HepG2 (cell line): ENCODE results near the gene KIR3DL3. TPM values are rescaled to one million over a fixed set of nuclear protein-coding genes. Genes with fewer than 3 reads are reported as not detected.

ENCODE experiments used
- CBX2 ChIP-seq, 2 experiments: fragments of 200-600 bp in 1 of 2; sonication (generic); formaldehyde crosslinking in 1 of 2; IDR thresholded peaks; 2 replicates each; pipeline versions ENCODE4 v1.7.0 to v1.8.1; 2018 to 2022; ENCODE audit warnings: low read depth in 2 of 2, low read length in 1 of 2, mild to moderate bottlenecking in 1 of 2, missing genetic modification reagents in 1 of 2
- ERF ChIP-seq: IDR thresholded peaks from 2 replicates; pipeline ENCODE4 v1.6.1; 2018; ENCODE audit warnings: missing biosample characterization, missing genetic modification reagents
- FOXO1 ChIP-seq: sonication (generic); formaldehyde crosslinking; IDR thresholded peaks from 2 replicates; pipeline ENCODE4 v1.4.0; 2020; ENCODE audit warnings: missing genetic modification reagents
- KDM6A ChIP-seq: IDR thresholded peaks from 2 replicates; pipeline ENCODE4 v1.6.1; 2016; ENCODE audit warnings: low read depth
- KLF9 ChIP-seq: IDR thresholded peaks from 2 replicates; pipeline ENCODE4 v1.6.1; 2016; ENCODE audit warnings: low read depth
- ONECUT2 ChIP-seq: sonication (generic); formaldehyde crosslinking; IDR thresholded peaks from 2 replicates; pipeline ENCODE4 v1.4.0; 2020; ENCODE audit warnings: missing genetic modification reagents
- SKI ChIP-seq: fragments of 450-650 bp; IDR thresholded peaks from one replicate; pipeline ENCODE4 v1.6.1; 2018; ENCODE audit warnings: mild to moderate bottlenecking; ENCODE audit not compliant: partially characterized antibody
- SP4 ChIP-seq: sonication (generic); formaldehyde crosslinking; IDR thresholded peaks from 2 replicates; pipeline ENCODE4 v1.8.1; 2023; ENCODE audit warnings: mild to moderate bottlenecking, missing genetic modification reagents
- TBP ChIP-seq: sonication (generic); formaldehyde crosslinking; IDR thresholded peaks from 2 replicates; pipeline ENCODE4 v1.5.0; 2020; ENCODE audit warnings: missing genetic modification reagents
- YEATS2 ChIP-seq: sonication (generic); formaldehyde crosslinking; IDR thresholded peaks from 2 replicates; pipeline ENCODE4 v1.4.0; 2020; ENCODE audit warnings: missing genetic modification reagents, borderline replicate concordance
- ZNF468 ChIP-seq: sonication (generic); formaldehyde crosslinking; IDR thresholded peaks from 2 replicates; pipeline ENCODE4 v1.8.0; 2022; ENCODE audit warnings: mild to moderate bottlenecking, moderate library complexity, missing genetic modification reagents
- ZNF510 ChIP-seq: sonication (generic); formaldehyde crosslinking; IDR thresholded peaks from 2 replicates; pipeline ENCODE4 v1.4.0; 2020; ENCODE audit warnings: low read depth, mild to moderate bottlenecking, missing genetic modification reagents
- ZNF530 ChIP-seq: sonication (generic); formaldehyde crosslinking; IDR thresholded peaks from 2 replicates; pipeline ENCODE4 v1.5.0; 2020; ENCODE audit warnings: low read depth, mild to moderate bottlenecking, missing genetic modification reagents
- ZNF569 ChIP-seq: sonication (generic); formaldehyde crosslinking; IDR thresholded peaks from 2 replicates; pipeline ENCODE4 v1.5.0; 2020; ENCODE audit warnings: mild to moderate bottlenecking, missing genetic modification reagents, moderate library complexity, borderline replicate concordance
- ZNF660 ChIP-seq: sonication (generic); formaldehyde crosslinking; IDR thresholded peaks from 2 replicates; pipeline ENCODE4 v1.5.1; 2020; ENCODE audit warnings: mild to moderate bottlenecking, low read depth, missing genetic modification reagents, borderline replicate concordance
- polyA plus RNA-seq, 8 experiments: library from polyadenylated mRNA; depleted of rRNA in 3 of 8; stranded (reverse) in 7 of 8; unstranded in 1 of 8; fragments of >200 nt; fragmentation: Illumina TruSeq in 4 of 8; extraction: Trizol in 4 of 8; gene quantifications; 2 replicates each; pipeline versions ENCODE4 v1.2.1 to v1.2.3, GENCODE V29; 2011 to 2016; ENCODE audit warnings: low read depth in 4 of 8, missing spikeins in 1 of 8, mixed read lengths in 1 of 8; ENCODE audit not compliant: insufficient read depth in 1 of 8
- total RNA-seq, 5 experiments: library from RNA; depleted of rRNA; stranded (reverse); fragments of >200 nt; fragmentation: Illumina TruSeq; extraction: Trizol; gene quantifications; 2 replicates each; pipeline ENCODE4 v1.2.3, GENCODE V29; 2016; ENCODE audit warnings: low read depth in 1 of 5
- TF ChIP-seq, protein P1 (sequence below): sonication (generic); formaldehyde crosslinking; IDR thresholded peaks from 2 replicates; pipeline ENCODE4 v1.4.0; 2020; ENCODE audit warnings: mild to moderate bottlenecking, low read depth, missing genetic modification reagents
- TF ChIP-seq, protein P2 (sequence below): sonication (generic); formaldehyde crosslinking; conservative IDR thresholded peaks from 2 replicates; pipeline ENCODE4 v1.4.0; 2020; ENCODE audit warnings: missing genetic modification reagents
- TF ChIP-seq, protein P3 (sequence below): sonication (generic); formaldehyde crosslinking; IDR thresholded peaks from 2 replicates; pipeline ENCODE4 v1.9.0; 2021; ENCODE audit warnings: missing genetic modification reagents, mild to moderate bottlenecking, borderline replicate concordance
- TF ChIP-seq, protein P4 (sequence below): sonication (generic); formaldehyde crosslinking; IDR thresholded peaks from 2 replicates; pipeline ENCODE4 v1.5.0; 2020; ENCODE audit warnings: mild to moderate bottlenecking, missing genetic modification reagents, borderline replicate concordance

KIR3DL3 gene
- total and polyA plus RNA-seq, 2 of the 13 experiments (the other 11 are each of a cell fraction or from before 2014, with no cell fraction given) = not detected

DNA sequence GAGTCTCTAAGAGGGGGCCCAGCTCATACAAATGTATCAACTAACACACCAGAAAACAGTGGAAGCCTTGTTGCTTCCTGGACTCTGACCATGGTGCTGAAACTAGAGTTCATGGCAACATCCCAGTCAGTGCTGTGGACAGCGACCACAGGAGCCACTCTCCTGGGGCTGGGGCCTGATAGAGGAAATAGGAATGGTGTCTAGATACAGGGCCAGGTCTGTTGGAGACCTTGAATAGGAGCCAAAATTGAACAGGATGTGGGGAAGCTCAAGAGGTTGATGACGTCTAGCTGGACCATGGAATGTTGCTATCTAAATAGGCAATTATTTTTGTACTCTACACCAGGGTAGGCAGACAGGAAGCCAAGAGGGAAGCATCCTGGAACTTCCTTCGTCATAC, 39.7 kb upstream of the KIR3DL3 start (continued):
- no peak for TF ChIP-seq SP4 (CRISPR knock-in tag)
- TF ChIP-seq FOXO1 (CRISPR knock-in tag) = no peak
- no peak for TF ChIP-seq KDM6A (CRISPR knock-in tag)
- TF ChIP-seq ZNF660 (CRISPR knock-in tag) = no peak
- no peak for TF ChIP-seq ZNF530 (CRISPR knock-in tag)
- peak; percentile 49; the same call in 1 of the 2 replicates for TF ChIP-seq YEATS2 (CRISPR knock-in tag)
- TF ChIP-seq TBP = no peak
- no peak for TF ChIP-seq ONECUT2
- TF ChIP-seq, protein P1, sequence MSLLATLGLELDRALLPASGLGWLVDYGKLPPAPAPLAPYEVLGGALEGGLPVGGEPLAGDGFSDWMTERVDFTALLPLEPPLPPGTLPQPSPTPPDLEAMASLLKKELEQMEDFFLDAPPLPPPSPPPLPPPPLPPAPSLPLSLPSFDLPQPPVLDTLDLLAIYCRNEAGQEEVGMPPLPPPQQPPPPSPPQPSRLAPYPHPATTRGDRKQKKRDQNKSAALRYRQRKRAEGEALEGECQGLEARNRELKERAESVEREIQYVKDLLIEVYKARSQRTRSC = no peak
- TF ChIP-seq ZNF468 (CRISPR knock-in tag) = no peak
- no peak for TF ChIP-seq SKI
- no peak for TF ChIP-seq CBX2 (IDR thresholded peaks at IDR 0.05; ENCODE audit: low read depth, low read length)
- TF ChIP-seq CBX2 (CRISPR knock-in tag; IDR thresholded peaks at IDR 0.05; ENCODE audit: low read depth) = no peak
- TF ChIP-seq ZNF569 (CRISPR knock-in tag) = no peak
- TF ChIP-seq ERF = peak; percentile 87; the same call in 1 of the 2 replicates
- TF ChIP-seq ZNF510 (CRISPR knock-in tag) = no peak
- TF ChIP-seq, protein P2, sequence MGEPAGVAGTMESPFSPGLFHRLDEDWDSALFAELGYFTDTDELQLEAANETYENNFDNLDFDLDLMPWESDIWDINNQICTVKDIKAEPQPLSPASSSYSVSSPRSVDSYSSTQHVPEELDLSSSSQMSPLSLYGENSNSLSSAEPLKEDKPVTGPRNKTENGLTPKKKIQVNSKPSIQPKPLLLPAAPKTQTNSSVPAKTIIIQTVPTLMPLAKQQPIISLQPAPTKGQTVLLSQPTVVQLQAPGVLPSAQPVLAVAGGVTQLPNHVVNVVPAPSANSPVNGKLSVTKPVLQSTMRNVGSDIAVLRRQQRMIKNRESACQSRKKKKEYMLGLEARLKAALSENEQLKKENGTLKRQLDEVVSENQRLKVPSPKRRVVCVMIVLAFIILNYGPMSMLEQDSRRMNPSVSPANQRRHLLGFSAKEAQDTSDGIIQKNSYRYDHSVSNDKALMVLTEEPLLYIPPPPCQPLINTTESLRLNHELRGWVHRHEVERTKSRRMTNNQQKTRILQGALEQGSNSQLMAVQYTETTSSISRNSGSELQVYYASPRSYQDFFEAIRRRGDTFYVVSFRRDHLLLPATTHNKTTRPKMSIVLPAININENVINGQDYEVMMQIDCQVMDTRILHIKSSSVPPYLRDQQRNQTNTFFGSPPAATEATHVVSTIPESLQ (CRISPR knock-in tag) = peak; percentile 90; the same call in 1 of the 2 replicates
- TF ChIP-seq KLF9 = 0 out of 2 replicates have a peak, but pooled peaks have one; percentile 40
- TF ChIP-seq, protein P3, sequence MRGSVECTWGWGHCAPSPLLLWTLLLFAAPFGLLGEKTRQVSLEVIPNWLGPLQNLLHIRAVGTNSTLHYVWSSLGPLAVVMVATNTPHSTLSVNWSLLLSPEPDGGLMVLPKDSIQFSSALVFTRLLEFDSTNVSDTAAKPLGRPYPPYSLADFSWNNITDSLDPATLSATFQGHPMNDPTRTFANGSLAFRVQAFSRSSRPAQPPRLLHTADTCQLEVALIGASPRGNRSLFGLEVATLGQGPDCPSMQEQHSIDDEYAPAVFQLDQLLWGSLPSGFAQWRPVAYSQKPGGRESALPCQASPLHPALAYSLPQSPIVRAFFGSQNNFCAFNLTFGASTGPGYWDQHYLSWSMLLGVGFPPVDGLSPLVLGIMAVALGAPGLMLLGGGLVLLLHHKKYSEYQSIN (CRISPR knock-in tag) = 0 out of 2 replicates have a peak, but pooled peaks have one; percentile 50
- TF ChIP-seq, protein P4, sequence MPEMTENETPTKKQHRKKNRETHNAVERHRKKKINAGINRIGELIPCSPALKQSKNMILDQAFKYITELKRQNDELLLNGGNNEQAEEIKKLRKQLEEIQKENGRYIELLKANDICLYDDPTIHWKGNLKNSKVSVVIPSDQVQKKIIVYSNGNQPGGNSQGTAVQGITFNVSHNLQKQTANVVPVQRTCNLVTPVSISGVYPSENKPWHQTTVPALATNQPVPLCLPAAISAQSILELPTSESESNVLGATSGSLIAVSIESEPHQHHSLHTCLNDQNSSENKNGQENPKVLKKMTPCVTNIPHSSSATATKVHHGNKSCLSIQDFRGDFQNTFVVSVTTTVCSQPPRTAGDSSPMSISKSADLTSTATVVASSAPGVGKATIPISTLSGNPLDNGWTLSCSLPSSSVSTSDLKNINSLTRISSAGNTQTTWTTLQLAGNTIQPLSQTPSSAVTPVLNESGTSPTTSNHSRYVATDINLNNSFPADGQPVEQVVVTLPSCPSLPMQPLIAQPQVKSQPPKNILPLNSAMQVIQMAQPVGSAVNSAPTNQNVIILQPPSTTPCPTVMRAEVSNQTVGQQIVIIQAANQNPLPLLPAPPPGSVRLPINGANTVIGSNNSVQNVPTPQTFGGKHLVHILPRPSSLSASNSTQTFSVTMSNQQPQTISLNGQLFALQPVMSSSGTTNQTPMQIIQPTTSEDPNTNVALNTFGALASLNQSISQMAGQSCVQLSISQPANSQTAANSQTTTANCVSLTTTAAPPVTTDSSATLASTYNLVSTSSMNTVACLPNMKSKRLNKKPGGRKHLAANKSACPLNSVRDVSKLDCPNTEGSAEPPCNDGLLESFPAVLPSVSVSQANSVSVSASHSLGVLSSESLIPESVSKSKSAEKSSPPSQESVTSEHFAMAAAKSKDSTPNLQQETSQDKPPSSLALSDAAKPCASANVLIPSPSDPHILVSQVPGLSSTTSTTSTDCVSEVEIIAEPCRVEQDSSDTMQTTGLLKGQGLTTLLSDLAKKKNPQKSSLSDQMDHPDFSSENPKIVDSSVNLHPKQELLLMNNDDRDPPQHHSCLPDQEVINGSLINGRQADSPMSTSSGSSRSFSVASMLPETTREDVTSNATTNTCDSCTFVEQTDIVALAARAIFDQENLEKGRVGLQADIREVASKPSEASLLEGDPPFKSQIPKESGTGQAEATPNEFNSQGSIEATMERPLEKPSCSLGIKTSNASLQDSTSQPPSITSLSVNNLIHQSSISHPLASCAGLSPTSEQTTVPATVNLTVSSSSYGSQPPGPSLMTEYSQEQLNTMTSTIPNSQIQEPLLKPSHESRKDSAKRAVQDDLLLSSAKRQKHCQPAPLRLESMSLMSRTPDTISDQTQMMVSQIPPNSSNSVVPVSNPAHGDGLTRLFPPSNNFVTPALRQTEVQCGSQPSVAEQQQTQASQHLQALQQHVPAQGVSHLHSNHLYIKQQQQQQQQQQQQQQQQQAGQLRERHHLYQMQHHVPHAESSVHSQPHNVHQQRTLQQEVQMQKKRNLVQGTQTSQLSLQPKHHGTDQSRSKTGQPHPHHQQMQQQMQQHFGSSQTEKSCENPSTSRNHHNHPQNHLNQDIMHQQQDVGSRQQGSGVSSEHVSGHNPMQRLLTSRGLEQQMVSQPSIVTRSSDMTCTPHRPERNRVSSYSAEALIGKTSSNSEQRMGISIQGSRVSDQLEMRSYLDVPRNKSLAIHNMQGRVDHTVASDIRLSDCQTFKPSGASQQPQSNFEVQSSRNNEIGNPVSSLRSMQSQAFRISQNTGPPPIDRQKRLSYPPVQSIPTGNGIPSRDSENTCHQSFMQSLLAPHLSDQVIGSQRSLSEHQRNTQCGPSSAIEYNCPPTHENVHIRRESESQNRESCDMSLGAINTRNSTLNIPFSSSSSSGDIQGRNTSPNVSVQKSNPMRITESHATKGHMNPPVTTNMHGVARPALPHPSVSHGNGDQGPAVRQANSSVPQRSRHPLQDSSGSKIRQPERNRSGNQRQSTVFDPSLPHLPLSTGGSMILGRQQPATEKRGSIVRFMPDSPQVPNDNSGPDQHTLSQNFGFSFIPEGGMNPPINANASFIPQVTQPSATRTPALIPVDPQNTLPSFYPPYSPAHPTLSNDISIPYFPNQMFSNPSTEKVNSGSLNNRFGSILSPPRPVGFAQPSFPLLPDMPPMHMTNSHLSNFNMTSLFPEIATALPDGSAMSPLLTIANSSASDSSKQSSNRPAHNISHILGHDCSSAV = no peak
